IMR-90 (cell line): ENCODE results near the gene MINDY3.

Experiments used
- CEBPB ChIP-seq: IDR thresholded peaks from 2 replicates; pipeline ENCODE4 v1.6.1; 2012; ENCODE audit warnings: low read depth, low read length, improper control_type of control experiment
- CHD1 ChIP-seq: IDR thresholded peaks from 2 replicates; pipeline ENCODE4 v1.6.1; 2012; ENCODE audit warnings: low read depth, low read length, improper control_type of control experiment
- CTCF ChIP-seq: conservative IDR thresholded peaks from 2 replicates; pipeline ENCODE4 v1.5.1; 2012; ENCODE audit warnings: mild to moderate bottlenecking, low read depth, low read length, improper control_type of control experiment
- MXI1 ChIP-seq: IDR thresholded peaks from 2 replicates; pipeline ENCODE4 v1.6.1; 2012; ENCODE audit warnings: low read depth, mild to moderate bottlenecking, low read length, moderate library complexity, borderline replicate concordance
- NFE2L2 ChIP-seq: fragments of 150-350 bp; IDR thresholded peaks from 2 replicates; pipeline ENCODE4 v1.6.1; 2016; ENCODE audit warnings: low read depth, mild to moderate bottlenecking, low read length
- POLR2A ChIP-seq: IDR thresholded peaks from 2 replicates; pipeline ENCODE4 v1.6.1; 2012; ENCODE audit warnings: mild to moderate bottlenecking, low read depth, low read length

- TF ChIP-seq CTCF: no peak
- TF ChIP-seq CHD1: no peak
- TF ChIP-seq POLR2A: no peak
- TF ChIP-seq MXI1: no peak
- TF ChIP-seq NFE2L2: no peak
- TF ChIP-seq CEBPB: no peak
These were observed 440 bp upstream of the MINDY3 start for GRCh38 chr10:15860692-15861201.
